Measurements from ENCODE around the gene MOGAT1. TPM values are rescaled to one million over a fixed set of nuclear protein-coding genes. Genes with fewer than 3 reads are reported as not detected.

The MOGAT1 gene
- total RNA-seq, 1 donor from 2014 or later: not detected

DNA sequence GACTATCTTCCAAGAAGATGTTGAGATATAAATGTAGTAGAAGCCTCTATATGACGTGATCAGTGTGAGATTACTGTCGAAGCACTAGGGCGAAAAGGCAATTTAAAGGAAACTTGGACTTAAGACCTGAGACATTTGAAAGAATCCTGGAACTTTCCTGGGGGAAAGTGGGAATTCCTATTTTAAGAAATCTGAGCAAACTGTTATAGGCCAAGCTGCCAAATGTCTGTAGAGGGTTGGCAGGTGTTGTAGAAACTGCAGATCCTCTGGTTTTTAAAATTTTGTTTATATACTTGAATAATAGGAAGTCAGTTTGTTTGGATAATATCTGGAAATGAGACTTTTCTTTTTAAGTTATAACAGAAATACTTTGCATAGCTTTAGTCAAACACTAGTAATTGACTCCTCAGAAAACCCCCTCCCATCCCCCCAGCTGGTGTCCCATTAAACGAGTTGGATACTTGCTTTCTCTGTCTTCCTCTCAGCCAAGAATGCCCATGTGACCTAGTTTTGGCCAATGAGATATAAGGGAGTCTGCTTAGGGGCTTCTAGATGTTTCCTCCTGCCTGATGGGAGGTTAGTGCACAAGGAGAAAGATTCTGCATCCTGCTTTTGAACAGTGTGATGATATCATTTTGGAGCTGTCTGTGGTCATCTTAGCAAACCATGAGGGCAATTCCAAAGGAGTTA lies 61.2 kb downstream of the MOGAT1 start:
- FAIRE-seq (no peak), DNase-seq (ENCODE audit: low read depth) (no peak)
- H3K27ac Mint-ChIP-seq (ENCODE audit: unreplicated experiment): no peak overlapping the region
- no peak for TF ChIP-seq EZH2 (IDR thresholded peaks at IDR 0.05; ENCODE audit: insufficient read depth, low read length)
- TF ChIP-seq, protein P1, sequence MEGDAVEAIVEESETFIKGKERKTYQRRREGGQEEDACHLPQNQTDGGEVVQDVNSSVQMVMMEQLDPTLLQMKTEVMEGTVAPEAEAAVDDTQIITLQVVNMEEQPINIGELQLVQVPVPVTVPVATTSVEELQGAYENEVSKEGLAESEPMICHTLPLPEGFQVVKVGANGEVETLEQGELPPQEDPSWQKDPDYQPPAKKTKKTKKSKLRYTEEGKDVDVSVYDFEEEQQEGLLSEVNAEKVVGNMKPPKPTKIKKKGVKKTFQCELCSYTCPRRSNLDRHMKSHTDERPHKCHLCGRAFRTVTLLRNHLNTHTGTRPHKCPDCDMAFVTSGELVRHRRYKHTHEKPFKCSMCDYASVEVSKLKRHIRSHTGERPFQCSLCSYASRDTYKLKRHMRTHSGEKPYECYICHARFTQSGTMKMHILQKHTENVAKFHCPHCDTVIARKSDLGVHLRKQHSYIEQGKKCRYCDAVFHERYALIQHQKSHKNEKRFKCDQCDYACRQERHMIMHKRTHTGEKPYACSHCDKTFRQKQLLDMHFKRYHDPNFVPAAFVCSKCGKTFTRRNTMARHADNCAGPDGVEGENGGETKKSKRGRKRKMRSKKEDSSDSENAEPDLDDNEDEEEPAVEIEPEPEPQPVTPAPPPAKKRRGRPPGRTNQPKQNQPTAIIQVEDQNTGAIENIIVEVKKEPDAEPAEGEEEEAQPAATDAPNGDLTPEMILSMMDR (IDR thresholded peaks at IDR 0.05; ENCODE audit: insufficient read depth, low read depth, low read length): no peak
- Histone ChIP-seq H3K36me3 (ENCODE audit: insufficient read depth, low read length) (no peaks in the 10 kb centered on the region), H3K27ac (ENCODE audit: low read depth, low read length) (no peak overlapping the region), H3K4me1 (ENCODE audit: insufficient read depth, low read length) (no peaks in the 10 kb centered on the region), H3K27me3 (ENCODE audit: insufficient read depth, low read length) (no peaks in the 10 kb centered on the region), H3K9me3 (ENCODE audit: insufficient read depth, low read depth, low read length) (no peaks in the 10 kb centered on the region), H3K9ac (ENCODE audit: low read length) (no peak overlapping the region), H3K79me2 (ENCODE audit: insufficient read depth, low read length) (no peaks in the 10 kb centered on the region), H3K4me3 (ENCODE audit: insufficient read depth, low read depth, low read length) (no peak overlapping the region), H2AFZ (ENCODE audit: low read depth, low read length) (no peak overlapping the region), H3K4me2 (ENCODE audit: low read length) (no peak overlapping the region), H4K20me1 (ENCODE audit: insufficient read depth, low read length) (no peaks in the 10 kb centered on the region)
- H3K9me3 Mint-ChIP-seq (ENCODE audit: unreplicated experiment): peaks cover 2% of the 10 kb centered on the region
- H3K36me3 Mint-ChIP-seq (ENCODE audit: low read depth, unreplicated experiment): no peaks in the 10 kb centered on the region
- no peak overlapping the region for H3K4me3 Mint-ChIP-seq (ENCODE audit: unreplicated experiment)
- no peaks in the 10 kb centered on the region for H3K27me3 Mint-ChIP-seq (ENCODE audit: low read depth, unreplicated experiment)
- no peaks in the 10 kb centered on the region for H3K4me1 Mint-ChIP-seq (ENCODE audit: low read depth, unreplicated experiment)

GRCh38 chr2:222733470-222733845 lies 62.0 kb downstream of the MOGAT1 start:
- no peaks in the 10 kb centered on the region for H3K4me1 ChIP-seq (ENCODE audit: insufficient read depth, low read length)
- H3K4me2 ChIP-seq (ENCODE audit: low read length): no peak overlapping the region
- no peak overlapping the region for H2AFZ ChIP-seq (ENCODE audit: low read depth, low read length)
- Mint-ChIP-seq H3K27ac (ENCODE audit: unreplicated experiment) (no peak overlapping the region), H3K36me3 (ENCODE audit: low read depth, unreplicated experiment) (no peaks in the 10 kb centered on the region), H3K4me3 (ENCODE audit: unreplicated experiment) (no peak overlapping the region), H3K27me3 (ENCODE audit: low read depth, unreplicated experiment) (no peaks in the 10 kb centered on the region), H3K9me3 (ENCODE audit: unreplicated experiment) (peaks cover 2% of the 10 kb centered on the region), H3K4me1 (ENCODE audit: low read depth, unreplicated experiment) (no peaks in the 10 kb centered on the region)
- TF ChIP-seq, protein P1 (IDR thresholded peaks at IDR 0.05; ENCODE audit: insufficient read depth, low read depth, low read length): no peak
- TF ChIP-seq EZH2 (IDR thresholded peaks at IDR 0.05; ENCODE audit: insufficient read depth, low read length): no peak
- FAIRE-seq (no peak), DNase-seq (ENCODE audit: low read depth) (no peak)
- H4K20me1 ChIP-seq (ENCODE audit: insufficient read depth, low read length): no peaks in the 10 kb centered on the region
- H3K4me3 ChIP-seq (ENCODE audit: insufficient read depth, low read depth, low read length): no peak overlapping the region
- no peaks in the 10 kb centered on the region for H3K36me3 ChIP-seq (ENCODE audit: insufficient read depth, low read length)
- H3K27me3 ChIP-seq (ENCODE audit: insufficient read depth, low read length): no peaks in the 10 kb centered on the region
- no peak overlapping the region for H3K27ac ChIP-seq (ENCODE audit: low read depth, low read length)
- H3K9me3 ChIP-seq (ENCODE audit: insufficient read depth, low read depth, low read length): no peaks in the 10 kb centered on the region
- no peaks in the 10 kb centered on the region for H3K79me2 ChIP-seq (ENCODE audit: insufficient read depth, low read length)
- H3K9ac ChIP-seq (ENCODE audit: low read length): no peak overlapping the region
